ENCODE data around the gene RAB1A. TPM values are rescaled to one million over a fixed set of nuclear protein-coding genes. Genes with fewer than 3 reads are reported as not detected.

RAB1A gene
- total and polyA plus RNA-seq, 12 donors = 53.8 to 235 (median 136) TPM

- TF ChIP-seq POLR2A (IDR thresholded peaks at IDR 0.05) (no peak), CTCF (IDR thresholded peaks at IDR 0.05) (no peak)
- Histone ChIP-seq H3K9me3 (replicated peaks in 1 of 3) (no peaks in the 10 kb centered on the region), H3K4me1 (replicated peaks in 1 of 2) (peaks cover 8 to 51% of the 10 kb centered on the region in 2 donors), H3K36me3 (replicated peaks in 1 of 2) (no peaks in the 10 kb centered on the region), H3K4me3 (no peak overlapping the region), H3K27ac (peak overlapping the region in 1 of 5 donors; percentile 3), H3K27me3 (no peaks in the 10 kb centered on the region)
- intact Hi-C loops (cut with DNase I) = no loop called here
- DNase-seq = no peak
- WGBS, 4 donors = 72 to 93% (median 82%) methylated on average over 1 of the region's 1 CpG
These were observed 70.8 kb downstream of the RAB1A start for GRCh38 chr2:65059071-65059470.

GRCh38 chr2:65057391-65058052 is 72.4 kb downstream of the RAB1A start:
- Histone ChIP-seq H3K27me3 (no peaks in the 10 kb centered on the region), H3K36me3 (replicated peaks in 1 of 2) (no peaks in the 10 kb centered on the region), H3K4me3 (peak overlapping the region in 2 of 4 donors; percentile 59 to 73), H3K27ac (peak overlapping the region in 2 of 5 donors; percentile 86 to 87), H3K4me1 (replicated peaks in 1 of 2) (peaks cover 8 to 43% of the 10 kb centered on the region in 2 donors), H3K9me3 (replicated peaks in 1 of 3) (no peaks in the 10 kb centered on the region)
- 55 to 67% (median 64%) methylated on average over 6 of the region's 6 CpGs for WGBS, 4 donors
- TF ChIP-seq CTCF (IDR thresholded peaks at IDR 0.05) (no peak), POLR2A (IDR thresholded peaks at IDR 0.05) (no peak)
- DNase-seq = no peak
- intact Hi-C loops (cut with DNase I) = no loop called here

- intact Hi-C loops (cut with DNase I) = no loop called here
- Histone ChIP-seq H3K4me3 (peak overlapping the region; percentile 28 to 73 (median 63)), H3K9me3 (replicated peaks in 1 of 3) (no peaks in the 10 kb centered on the region), H3K36me3 (replicated peaks in 1 of 2) (no peaks in the 10 kb centered on the region), H3K27me3 (no peaks in the 10 kb centered on the region), H3K27ac (peak overlapping the region in 4 of 5 donors; percentile 66 to 87 (median 79)), H3K4me1 (replicated peaks in 1 of 2) (peaks cover 8 to 43% of the 10 kb centered on the region in 2 donors)
- DNase-seq = no peak
- no peak for TF ChIP-seq POLR2A (IDR thresholded peaks at IDR 0.05)
- TF ChIP-seq CTCF (IDR thresholded peaks at IDR 0.05) = no peak
- whole genome bisulfite sequencing, 4 donors = 4 to 16% (median 8%) methylated on average over 5 of the region's 5 CpGs
These were observed 72.9 kb downstream of the RAB1A start for GRCh38 chr2:65057054-65057375.

- intact Hi-C loops (cut with DNase I) = no loop called here
These were observed 73.5 kb downstream of the RAB1A start, which contains the start of gene CEP68 for GRCh38 chr2:65056215-65057053. CEP68 (plus strand) TSS chr2:65056416; CDS start chr2:65069445, 13,029 bp downstream.

More at GRCh38 chr2:65056215-65057053, 73.5 kb downstream of the RAB1A start, which contains the start of gene CEP68:
- TF ChIP-seq POLR2A (IDR thresholded peaks at IDR 0.05) = peak; percentile 72 to 83
- TF ChIP-seq CTCF (IDR thresholded peaks at IDR 0.05) = peak in 1 of 6 experiments; percentile 32
- peak; percentile 97 to 99 (median 98) for DNase-seq
- Histone ChIP-seq H3K36me3 (replicated peaks in 1 of 2) (no peaks in the 10 kb centered on the region), H3K4me3 (peak within 1 kb of the TSS; percentile 59 to 84 (median 70)), H3K4me1 (replicated peaks in 1 of 2) (peaks cover 8 to 40% of the 10 kb centered on the region in 2 donors), H3K9me3 (replicated peaks in 1 of 3) (no peaks in the 10 kb centered on the region), H3K27me3 (no peaks in the 10 kb centered on the region), H3K27ac (peak within 1 kb of the TSS in 4 of 5 donors; percentile 66 to 87 (median 79))
- 0 to 1% (median 0%) methylated on average over 6 to 99 of the region's 99 CpGs for WGBS, 4 donors
